Chondrocyte (in vitro differentiated cells): Measurements from ENCODE around the gene MAGIX. TPM values are rescaled to one million over a fixed set of nuclear protein-coding genes. Genes with fewer than 3 reads are reported as not detected.
"Not testable (repeated sequence)": the region's sequence is repeated elsewhere in the genome, so short reads cannot be mapped to it uniquely, and the experiment has no call there.

Experiments used
- DNase-seq: peaks from one replicate; pipeline ENCODE4 v3.0.0; 2021; ENCODE audit warnings: mixed read lengths, low spot score
- H3K27ac Mint-ChIP-seq: one replicate; pipeline ENCODE4 v1.8.0; 2021; ENCODE audit warnings: mild to moderate bottlenecking, moderate library complexity, mixed read lengths; ENCODE audit not compliant: unreplicated experiment
- H3K27me3 Mint-ChIP-seq: 2 replicates; pipeline ENCODE4 v1.8.0; 2021; ENCODE audit warnings: low read depth, mixed read lengths
- H3K36me3 Mint-ChIP-seq: 2 replicates; pipeline ENCODE4 v1.8.0; 2021; ENCODE audit warnings: low read depth, mixed read lengths
- H3K4me1 Mint-ChIP-seq: 2 replicates; pipeline ENCODE4 v1.8.0; 2021; ENCODE audit warnings: low read depth, mild to moderate bottlenecking, mixed read lengths
- H3K4me3 Mint-ChIP-seq: one replicate; pipeline ENCODE4 v1.8.0; 2021; ENCODE audit warnings: mild to moderate bottlenecking, moderate library complexity, mixed read lengths; ENCODE audit not compliant: unreplicated experiment
- H3K9me3 Mint-ChIP-seq: 2 replicates; pipeline ENCODE4 v1.8.0; 2021; ENCODE audit warnings: low read depth, mixed read lengths
- CTCF ChIP-seq: fragments of 200-600 bp; sonication (generic); IDR thresholded peaks from 2 replicates; pipeline ENCODE4 v1.5.0; 2021; ENCODE audit warnings: antibody characterized with exemption, mild to moderate bottlenecking, moderate library complexity
- total RNA-seq: library from RNA; stranded (reverse); gene quantifications from 3 replicates; pipeline ENCODE4 v1.2.1, GENCODE V29; 2021

MAGIX gene
- total RNA-seq, 1 donor from 2014 or later: 1.6 TPM

DNA sequence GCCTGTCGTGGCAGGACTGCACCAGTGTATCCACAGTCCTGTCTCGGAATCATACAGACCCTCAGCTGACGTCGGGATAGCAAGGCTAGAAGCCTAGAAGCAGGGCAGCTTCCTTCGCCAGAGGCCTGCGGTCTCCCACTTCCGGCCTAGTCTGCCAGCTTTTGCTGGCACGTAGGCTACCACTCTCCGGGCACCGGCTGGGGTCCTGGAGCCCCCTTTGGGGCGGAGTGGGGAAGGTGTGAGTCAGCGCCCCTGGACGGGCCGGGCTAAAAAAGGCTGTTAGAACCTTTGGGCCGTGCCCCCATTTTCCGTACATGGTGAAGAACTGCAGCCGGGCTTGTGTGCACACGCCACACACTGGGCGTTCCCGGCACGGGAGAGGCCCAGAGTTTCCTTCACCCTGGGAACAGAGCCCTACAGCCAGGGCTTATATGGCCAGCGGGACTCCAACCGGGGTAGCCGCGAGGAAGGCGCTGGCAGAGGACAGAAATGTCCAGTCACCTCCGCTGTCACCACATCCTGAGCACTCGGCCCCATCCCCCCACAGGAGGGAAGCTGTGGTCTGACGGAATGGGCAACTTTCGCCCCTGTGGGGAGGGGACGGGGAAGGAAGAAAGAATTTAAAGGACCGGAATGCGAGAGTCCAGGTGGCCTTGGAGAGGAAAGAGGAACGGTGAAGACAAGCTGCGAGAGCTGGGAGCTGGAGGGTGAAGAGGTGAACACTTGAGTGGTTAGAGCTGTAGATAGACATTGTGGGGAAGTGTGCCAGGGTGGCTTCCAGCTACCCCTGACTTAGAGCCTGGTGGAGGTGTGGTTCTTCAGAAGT lies 4.6 kb downstream of the MAGIX start:
- H3K27ac Mint-ChIP-seq: peak overlapping the region; percentile 96
- no peak for DNase-seq

DNA sequence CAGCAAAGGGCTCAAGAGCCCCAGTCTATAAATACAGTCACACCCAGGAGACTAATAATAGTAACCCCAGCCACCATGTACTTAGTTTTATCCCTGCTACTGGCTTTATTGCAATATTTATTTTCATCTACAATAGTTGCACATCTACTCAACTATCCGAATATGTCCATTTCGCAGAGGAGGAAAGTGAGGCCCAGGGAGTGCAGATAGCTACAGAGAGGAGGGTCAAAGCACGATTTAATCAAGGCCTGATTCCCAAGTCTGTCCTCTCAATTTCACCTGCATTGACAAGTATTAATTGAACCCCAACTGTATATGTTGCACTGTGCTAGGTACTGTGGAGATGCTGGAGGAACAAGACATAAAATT lies 5.2 kb downstream of the MAGIX start:
- peaks cover 27% of the 10 kb centered on the region for H3K4me1 Mint-ChIP-seq
- no peaks in the 10 kb centered on the region for H3K9me3 Mint-ChIP-seq
- no peaks in the 10 kb centered on the region for H3K36me3 Mint-ChIP-seq
- no peak for TF ChIP-seq CTCF
- H3K27ac Mint-ChIP-seq: peak overlapping the region; percentile 96
- no peaks in the 10 kb centered on the region for H3K27me3 Mint-ChIP-seq
- peak overlapping the region; percentile 70 for H3K4me3 Mint-ChIP-seq
- DNase-seq: no peak

More for the DNA sequence above, 4.6 kb downstream of the MAGIX start:
- H3K27me3 Mint-ChIP-seq: no peaks in the 10 kb centered on the region
- H3K4me1 Mint-ChIP-seq: peaks cover 25% of the 10 kb centered on the region
- H3K9me3 Mint-ChIP-seq: no peaks in the 10 kb centered on the region
- TF ChIP-seq CTCF: no peak
- H3K36me3 Mint-ChIP-seq: no peaks in the 10 kb centered on the region
- peak overlapping the region; percentile 70 for H3K4me3 Mint-ChIP-seq

DNA sequence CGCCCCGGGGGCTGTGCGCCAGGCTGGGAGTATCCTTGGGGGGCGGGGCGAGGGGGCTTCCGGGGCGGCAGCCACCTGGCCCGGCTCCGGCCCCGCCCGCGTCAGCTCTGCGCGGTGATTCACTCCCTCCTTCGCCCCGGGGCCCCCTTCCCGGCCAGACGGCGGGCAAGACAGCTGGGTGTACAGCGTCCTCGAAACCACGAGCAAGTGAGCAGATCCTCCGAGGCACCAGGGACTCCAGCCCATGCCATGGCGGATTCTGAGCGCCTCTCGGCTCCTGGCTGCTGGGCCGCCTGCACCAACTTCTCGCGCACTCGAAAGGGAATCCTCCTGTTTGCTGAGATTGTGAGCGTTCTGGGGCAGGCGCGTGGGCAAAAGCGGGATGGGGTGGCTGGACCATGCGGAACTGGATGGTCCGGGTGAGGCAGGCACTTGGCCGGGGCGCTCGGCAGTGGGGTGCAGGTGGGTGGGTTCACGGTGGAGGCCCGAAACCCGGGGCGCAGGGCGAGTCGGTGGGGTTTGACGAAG lies 9.3 kb downstream of the MAGIX start, which contains the start of gene PLP2:
PLP2 (plus strand) TSS at position 147 of the 528 bp plus-strand sequence; CDS start at position 250, 103 bp downstream.
- Mint-ChIP-seq H3K27me3 (no peaks in the 10 kb centered on the region), H3K4me1 (peaks cover 23% of the 10 kb centered on the region), H3K27ac (peak within 1 kb of the TSS; percentile 85), H3K4me3 (peak within 1 kb of the TSS; percentile 90), H3K9me3 (peaks cover 2% of the 10 kb centered on the region), H3K36me3 (peaks cover 9% of the 10 kb centered on the region)
- TF ChIP-seq CTCF: no peak
- DNase-seq: no peak

- peaks cover 20% of the 10 kb centered on the region for H3K4me1 Mint-ChIP-seq
- no peaks in the 10 kb centered on the region for H3K27me3 Mint-ChIP-seq
- no peak for TF ChIP-seq CTCF
- peak overlapping the region; percentile 90 for H3K4me3 Mint-ChIP-seq
- H3K36me3 Mint-ChIP-seq: peaks cover 10% of the 10 kb centered on the region
- no peak for DNase-seq
- H3K27ac Mint-ChIP-seq: peak overlapping the region; percentile 85
- H3K9me3 Mint-ChIP-seq: peaks cover 2% of the 10 kb centered on the region
Observed at GRCh38 chrX:49172280-49172780, 9.8 kb downstream of the MAGIX start.

- peak overlapping the region; percentile 90 for H3K4me3 Mint-ChIP-seq
- not testable (repeated sequence) for H3K9me3 Mint-ChIP-seq, DNase-seq, H3K27ac Mint-ChIP-seq, H3K27me3 Mint-ChIP-seq
- peaks cover 11% of the 10 kb centered on the region for H3K36me3 Mint-ChIP-seq
- peaks cover 13% of the 10 kb centered on the region for H3K4me1 Mint-ChIP-seq
Observed at GRCh38 chrX:49173544-49173943, 11.0 kb downstream of the MAGIX start.
